Islet of Langerhans (tissue), 1 donor: Measurements from ENCODE around the gene JAKMIP2.
A peak's percentile ranks its signal among the peaks of the same experiment; 100 is the strongest.

ENCODE experiments used
- FAIRE-seq: peaks from one replicate; lab custom pipeline; 2011; peaks lifted over from hg19 to GRCh38; lab: Jason Lieb, UNC

JAKMIP2 gene

GRCh38 chr5:147694772-147695171 is 87.8 kb downstream of the JAKMIP2 start:
- no peak for FAIRE-seq

- peak; percentile 69 for FAIRE-seq
Measured at GRCh38 chr5:147693233-147693632, 89.3 kb downstream of the JAKMIP2 start.

GRCh38 chr5:147691130-147691529 is 91.4 kb downstream of the JAKMIP2 start:
- no peak for FAIRE-seq

- no peak for FAIRE-seq
Measured at GRCh38 chr5:147690595-147690994, 91.9 kb downstream of the JAKMIP2 start.

DNA sequence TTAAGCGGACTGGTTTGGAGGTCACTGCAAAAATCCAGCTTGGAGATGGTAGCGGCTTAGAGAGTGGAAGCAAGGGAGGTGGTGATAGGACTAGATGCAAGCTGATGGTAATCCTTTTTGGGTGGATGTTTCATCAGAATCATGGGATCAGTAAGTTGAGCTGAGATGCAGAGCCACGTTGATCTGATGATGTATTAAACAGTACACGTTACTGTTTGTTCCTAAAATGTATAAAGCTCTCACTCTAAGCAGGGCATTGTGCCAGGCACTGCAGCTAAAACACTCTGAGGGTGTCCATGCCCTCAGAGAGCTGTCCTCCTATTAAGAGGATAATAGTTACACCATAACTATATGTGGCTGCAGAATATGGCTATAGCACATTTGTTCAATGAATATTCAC is 93.1 kb downstream of the JAKMIP2 start:
- FAIRE-seq: no peak

DNA sequence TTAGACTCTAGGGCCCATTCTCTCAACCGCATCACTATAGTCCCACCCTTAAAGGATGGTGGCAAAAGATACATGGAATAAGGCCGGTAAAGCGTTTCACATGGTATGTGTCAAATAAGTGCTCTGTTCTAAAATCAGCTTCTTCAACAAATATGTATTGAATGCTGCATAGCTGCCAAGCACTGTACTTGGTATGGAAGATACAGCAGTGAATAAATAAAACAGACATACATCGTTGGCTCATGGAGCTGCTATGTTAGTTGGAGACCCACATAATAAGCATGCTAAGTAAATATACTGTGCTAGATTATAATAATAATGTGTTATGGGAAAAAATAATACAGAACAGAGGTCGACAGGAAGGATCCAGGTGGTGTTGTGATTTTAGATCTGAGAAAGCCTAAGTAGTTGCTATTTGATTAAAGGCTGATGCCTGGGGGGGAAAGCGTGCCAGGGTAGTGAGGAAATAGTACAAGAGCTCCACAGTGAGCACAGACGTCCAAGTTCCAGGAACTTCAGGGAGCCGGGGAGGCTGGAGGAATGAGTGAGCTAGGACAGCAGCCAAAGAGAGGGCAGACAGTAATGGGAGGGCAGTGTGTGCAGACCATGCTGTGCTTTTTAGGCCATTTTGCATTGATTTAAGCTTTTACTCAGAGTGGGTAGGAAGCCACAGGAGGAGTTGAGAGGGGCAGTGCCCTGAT is 93.7 kb downstream of the JAKMIP2 start:
- no peak for FAIRE-seq

GRCh38 chr5:147687118-147687517 is 95.4 kb downstream of the JAKMIP2 start:
- no peak for FAIRE-seq

GRCh38 chr5:147686421-147686820 is 96.1 kb downstream of the JAKMIP2 start:
- no peak for FAIRE-seq

- FAIRE-seq: peak; percentile 30
Measured at GRCh38 chr5:147685993-147686392, 96.5 kb downstream of the JAKMIP2 start.

- FAIRE-seq: no peak
Measured at GRCh38 chr5:147675168-147675567, 107.4 kb downstream of the JAKMIP2 start.

- no peak for FAIRE-seq
Measured at GRCh38 chr5:147674411-147674810, 108.1 kb downstream of the JAKMIP2 start.

DNA sequence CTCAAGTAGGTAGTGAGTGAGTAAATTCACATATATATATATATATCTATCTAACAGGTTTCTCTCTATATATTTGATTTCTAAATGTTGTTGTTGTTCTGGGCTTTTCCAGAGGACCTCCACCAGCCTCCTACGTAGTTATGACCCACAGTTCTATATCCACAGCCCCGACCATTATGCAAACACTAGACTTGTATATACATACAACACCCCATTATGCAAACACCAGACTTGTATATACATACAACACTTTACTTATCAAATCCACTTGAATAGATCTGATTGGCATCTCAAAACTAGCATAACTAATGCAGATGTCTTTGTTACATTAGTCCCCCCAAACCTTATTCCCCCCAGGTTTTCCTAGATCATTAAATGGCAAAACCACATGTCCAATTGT is 108.7 kb downstream of the JAKMIP2 start:
- no peak for FAIRE-seq

GRCh38 chr5:147673266-147673665 is 109.3 kb downstream of the JAKMIP2 start:
- FAIRE-seq: no peak

- FAIRE-seq: no peak
Measured at GRCh38 chr5:147671365-147671764, 111.2 kb downstream of the JAKMIP2 start.

DNA sequence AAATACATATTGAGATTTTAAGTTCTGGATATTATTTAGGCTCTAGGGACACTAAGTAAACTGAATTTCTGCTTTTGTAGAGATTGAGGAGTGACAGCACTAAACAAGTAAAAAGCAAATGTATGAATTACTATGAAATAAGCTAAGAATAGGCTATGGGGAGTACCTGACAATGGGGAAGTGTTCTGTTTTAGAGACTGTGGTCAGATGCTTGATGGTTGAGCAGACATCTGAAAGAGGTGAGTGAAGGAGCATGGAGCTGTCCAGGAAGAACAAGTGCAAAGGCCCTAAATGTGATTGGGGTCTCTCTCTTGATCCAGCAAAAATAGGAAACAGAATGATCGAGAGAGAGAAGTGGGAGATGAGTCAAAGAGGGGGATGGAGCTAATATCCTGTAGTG is 111.7 kb downstream of the JAKMIP2 start:
- no peak for FAIRE-seq

- FAIRE-seq: no peak
Measured at GRCh38 chr5:147669169-147669869, 113.2 kb downstream of the JAKMIP2 start.

DNA sequence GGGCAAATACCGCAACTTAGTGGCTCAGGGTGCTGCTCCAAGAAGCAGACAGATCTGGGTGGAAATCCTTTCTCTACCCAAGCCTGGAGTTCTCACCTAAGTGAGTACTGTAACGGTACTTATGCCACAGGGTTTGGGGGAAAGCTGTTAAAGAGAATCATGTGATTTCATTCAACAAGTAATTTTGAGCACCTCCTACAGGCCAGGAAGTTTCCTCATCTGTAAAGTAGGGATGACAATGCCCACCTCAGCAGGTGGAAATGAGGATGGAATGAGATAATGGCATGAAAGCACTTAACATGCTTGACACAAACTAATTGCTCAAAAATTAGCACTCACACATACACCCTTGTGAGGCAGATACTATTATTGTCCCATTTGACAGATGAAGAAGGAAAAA is 114.1 kb downstream of the JAKMIP2 start:
- FAIRE-seq: no peak

- FAIRE-seq: no peak
Measured at GRCh38 chr5:147667363-147667762, 115.2 kb downstream of the JAKMIP2 start.

DNA sequence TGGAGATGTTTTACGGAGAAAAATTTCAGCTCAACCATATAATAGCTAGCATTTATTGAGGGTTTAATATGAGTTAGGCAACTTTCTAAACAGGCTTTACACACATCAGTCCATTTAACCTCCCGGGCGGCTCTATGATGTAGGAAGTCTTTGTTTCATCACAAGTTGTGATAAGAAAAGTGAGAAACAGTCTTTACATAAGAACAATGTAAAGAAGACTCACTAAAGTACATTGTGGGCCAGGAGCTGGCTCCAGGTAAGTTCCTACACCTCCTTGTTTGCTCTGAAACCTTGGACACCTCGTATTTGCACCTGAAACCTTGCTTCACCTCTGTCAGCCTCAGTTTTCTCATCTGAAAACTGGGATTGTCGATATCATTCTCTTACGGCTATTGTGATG is 116.1 kb downstream of the JAKMIP2 start:
- FAIRE-seq: no peak

- FAIRE-seq: no peak
Measured at GRCh38 chr5:147661541-147661940, 121.0 kb downstream of the JAKMIP2 start.

DNA sequence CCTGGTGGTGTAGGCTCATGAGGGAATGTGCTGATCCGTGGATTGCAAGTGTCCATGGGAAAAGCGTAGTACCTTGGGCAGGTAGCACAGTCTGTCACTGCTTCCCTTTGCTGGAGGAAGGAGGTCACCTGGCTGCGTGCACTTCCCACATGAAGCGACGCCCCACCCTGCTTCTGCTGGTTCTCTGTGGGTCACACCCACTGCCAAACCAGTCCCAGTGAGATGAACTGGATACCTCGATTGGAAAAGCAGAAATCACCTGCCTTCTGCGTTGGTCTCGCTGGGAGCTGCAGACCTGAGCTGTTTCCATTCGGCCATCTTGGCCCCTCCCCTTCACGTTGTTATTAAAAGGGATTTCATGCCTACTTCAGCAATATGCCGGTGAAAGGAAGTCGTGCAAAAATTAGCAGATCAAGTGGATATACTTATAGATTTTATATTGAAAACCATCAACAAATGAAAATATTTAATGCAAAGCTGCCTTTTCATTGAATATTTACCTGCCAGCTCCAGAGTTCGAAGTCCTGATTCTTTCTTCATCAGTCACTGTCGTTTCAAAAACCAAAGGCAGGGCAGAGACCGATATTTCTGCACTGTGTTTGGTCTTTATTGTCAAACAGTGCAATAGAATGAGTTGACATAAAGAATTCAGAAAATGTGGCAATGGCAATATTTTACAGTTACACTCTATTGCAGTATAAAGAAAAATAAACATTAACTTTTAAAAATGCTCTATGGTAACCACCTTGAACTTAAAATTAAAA is 123.2 kb downstream of the JAKMIP2 start:
- FAIRE-seq: no peak

DNA sequence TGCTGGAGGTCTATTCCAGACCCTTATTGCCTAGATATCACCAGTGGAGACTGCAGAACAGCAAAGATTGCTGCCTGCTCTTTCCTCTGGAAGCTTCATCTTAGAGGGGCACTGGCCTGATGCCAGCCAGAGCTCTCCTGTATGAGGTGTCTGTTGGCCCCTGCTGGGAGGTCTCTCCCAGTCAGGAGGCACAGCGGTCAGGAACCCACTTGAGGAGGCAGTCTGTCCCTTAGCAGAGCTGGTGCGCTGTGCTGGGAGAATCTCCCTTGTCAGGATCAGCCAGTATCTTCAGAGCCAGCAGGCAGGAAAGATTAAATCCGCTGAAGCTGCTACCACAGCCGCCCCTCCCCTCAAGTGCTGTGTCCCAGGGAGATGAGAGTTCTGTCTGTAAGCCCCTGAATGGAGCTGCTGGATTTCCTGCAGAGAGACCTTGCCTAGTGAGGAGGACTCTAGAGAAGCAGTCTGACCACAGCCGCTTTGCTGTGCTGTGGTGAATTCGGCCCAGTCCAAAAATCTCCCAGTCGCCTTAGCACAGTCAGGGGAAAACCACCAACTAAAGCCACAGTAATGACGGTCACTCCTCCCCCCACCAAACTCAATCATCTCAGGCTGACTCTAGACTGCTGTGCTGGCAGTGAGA is 124.1 kb downstream of the JAKMIP2 start:
- no peak for FAIRE-seq

DNA sequence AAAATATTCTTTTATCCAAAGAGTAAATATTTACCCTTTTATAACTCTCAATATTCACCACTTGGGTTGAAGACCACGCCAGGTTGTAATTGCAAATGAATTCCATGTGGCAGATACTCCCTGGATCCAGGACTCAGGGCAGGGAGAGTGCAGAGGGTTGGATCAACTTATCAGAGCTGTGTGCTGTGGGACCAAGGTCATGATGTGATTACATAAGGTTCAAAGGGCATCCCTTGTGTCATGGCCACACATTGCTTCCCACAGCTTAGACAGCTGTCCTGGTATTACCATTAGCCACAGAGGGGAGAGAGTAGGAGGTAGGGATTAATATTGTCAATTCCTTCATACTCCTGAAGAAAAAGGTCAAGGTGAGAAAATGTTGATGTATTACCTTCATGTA is 133.9 kb downstream of the JAKMIP2 start:
- no peak for FAIRE-seq
